COLO668 (cell line): ENCODE data around the gene TPSB2.
"Not testable (repeated sequence)": the region's sequence is repeated elsewhere in the genome, so short reads cannot be mapped to it uniquely, and the experiment has no call there.

Source experiments
- DNase-seq: peaks from one replicate; lab custom pipeline; 2025; ENCODE audit not compliant: unreplicated experiment; lab: John Stamatoyannopoulos, UW

Gene TPSB2

DNA sequence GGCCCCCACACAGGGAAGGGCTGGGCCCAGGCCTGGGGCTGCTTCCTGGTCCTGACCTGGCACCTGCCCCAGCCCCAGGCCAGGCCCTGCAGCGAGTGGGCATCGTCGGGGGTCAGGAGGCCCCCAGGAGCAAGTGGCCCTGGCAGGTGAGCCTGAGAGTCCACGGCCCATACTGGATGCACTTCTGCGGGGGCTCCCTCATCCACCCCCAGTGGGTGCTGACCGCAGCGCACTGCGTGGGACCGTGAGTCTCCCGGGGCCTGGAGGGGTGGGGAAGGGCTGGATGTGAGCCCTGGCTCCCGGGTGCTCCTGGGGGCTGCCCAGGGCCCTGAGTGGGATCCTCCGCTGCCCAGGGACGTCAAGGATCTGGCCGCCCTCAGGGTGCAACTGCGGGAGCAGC is 11.1 kb upstream of the TPSB2 start:
- not testable (repeated sequence) for DNase-seq

DNA sequence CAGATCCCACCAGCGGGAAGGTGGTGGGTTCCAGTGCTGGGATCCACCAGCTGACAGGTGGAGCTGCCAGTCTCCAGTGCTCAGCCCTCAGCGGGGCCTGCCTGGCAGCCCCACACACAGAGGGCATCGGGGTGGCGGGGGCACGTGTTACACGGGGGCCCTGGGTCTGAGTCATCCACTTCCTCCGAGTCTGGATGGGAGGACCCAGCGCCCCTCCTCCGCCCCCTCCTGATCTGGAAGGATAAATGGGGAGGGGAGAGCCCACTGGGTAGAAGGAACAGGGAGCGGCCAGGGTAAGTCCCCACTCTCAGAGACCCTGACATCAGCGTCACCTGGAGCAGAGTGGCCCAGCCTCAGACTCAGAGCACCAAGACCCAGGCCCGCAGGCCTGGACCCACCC is 10.5 kb upstream of the TPSB2 start, which contains the start of gene TPSAB1:
TSS of gene TPSAB1 (plus strand) at position 270 of the 400 bp plus-strand sequence. CDS start 234 bp downstream, outside the sequence.
- not testable (repeated sequence) for DNase-seq

- not testable (repeated sequence) for DNase-seq
These were observed 9.6 kb upstream of the TPSB2 start for GRCh38 chr16:1239575-1239974.

DNA sequence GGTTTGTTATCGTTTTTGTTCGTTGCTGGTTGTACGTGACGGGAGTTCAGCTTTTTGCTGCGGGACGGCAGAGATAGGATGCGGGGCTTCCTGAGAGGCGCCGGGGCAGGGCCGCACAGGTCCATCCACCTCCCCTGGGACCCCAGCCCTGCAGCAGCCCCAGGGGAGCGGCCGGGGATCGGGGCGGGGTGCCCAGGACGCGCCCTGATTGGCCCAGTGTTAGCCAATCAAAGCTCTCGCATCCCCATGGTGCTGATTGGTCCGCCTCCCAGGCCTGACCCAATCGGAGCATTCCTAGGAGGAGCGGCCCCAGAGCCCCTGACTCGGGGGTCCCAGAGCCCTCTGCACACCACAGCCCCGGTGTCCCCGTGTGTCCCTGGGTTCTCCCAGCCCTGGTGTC is 8.9 kb upstream of the TPSB2 start:
- DNase-seq: not testable (repeated sequence)

- DNase-seq: no peak
These were observed 8.0 kb upstream of the TPSB2 start for GRCh38 chr16:1237990-1238389.

DNA sequence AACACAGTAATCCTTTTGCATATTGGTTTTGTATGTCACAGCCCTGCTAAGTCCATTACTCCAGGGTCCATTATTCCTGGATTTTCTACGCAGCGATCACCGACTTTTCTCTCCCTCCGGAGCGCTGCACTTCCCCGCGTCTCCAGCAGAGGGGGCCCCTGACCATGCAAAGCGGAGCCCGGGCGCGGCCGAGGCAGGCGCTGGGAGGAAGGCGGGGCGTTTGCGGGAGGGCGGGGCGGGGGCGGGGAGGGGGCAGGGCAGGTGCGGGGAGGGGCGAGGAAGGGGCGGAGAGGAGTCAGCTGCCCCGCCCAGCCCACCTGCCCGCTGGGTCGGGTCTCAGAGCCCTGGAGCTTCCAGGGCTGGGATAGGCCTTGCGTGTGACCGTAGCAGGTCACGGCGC is 6.7 kb upstream of the TPSB2 start:
- not testable (repeated sequence) for DNase-seq

DNA sequence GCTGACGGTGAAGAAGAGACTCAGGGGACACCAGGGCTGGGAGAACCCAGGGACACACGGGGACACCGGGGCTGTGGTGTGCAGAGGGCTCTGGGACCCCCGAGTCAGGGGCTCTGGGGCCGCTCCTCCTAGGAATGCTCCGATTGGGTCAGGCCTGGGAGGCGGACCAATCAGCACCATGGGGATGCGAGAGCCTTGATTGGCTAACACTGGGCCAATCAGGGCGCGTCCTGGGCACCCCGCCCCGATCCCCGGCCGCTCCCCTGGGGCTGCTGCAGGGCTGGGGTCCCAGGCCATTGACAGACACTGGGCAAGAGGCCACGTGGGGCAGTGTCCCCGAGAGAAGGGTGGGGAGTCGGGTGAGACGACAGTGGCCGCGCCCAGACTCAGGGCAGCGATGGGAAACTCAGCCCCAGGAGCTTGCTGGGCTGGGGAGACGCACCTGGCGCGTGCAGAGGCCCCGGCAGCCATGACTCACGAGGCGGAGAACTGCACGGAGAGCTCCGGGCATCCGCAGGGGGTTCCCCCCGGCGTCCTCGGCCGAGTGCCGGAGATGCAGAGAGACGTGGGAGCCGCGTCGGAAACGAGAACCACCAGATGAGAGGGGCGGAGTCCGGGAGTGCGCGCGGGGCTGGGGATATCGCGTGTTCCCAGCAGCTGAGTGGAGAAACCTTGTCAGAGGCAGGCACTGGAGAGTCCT is 2.2 kb upstream of the TPSB2 start:
- not testable (repeated sequence) for DNase-seq

DNA sequence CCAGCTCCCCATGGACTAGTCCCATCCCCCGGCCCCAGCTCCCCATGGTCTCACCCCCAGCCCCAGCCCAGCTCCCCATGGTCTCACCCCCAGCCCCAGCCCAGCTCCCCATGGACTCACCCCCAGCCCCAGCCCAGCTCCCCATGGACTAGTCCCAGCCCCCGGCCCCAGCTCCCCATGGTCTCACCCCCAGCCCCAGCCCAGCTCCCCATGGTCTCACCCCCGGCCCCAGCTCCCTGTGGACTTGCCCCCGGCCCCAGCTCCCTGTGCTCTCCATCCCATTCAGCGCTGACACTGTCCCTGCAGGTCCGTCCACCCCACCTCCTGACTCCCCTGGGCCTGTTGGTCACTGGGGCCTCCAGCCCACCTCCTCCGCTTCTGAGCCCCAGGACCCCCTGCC is 1.3 kb upstream of the TPSB2 start:
- not testable (repeated sequence) for DNase-seq

DNA sequence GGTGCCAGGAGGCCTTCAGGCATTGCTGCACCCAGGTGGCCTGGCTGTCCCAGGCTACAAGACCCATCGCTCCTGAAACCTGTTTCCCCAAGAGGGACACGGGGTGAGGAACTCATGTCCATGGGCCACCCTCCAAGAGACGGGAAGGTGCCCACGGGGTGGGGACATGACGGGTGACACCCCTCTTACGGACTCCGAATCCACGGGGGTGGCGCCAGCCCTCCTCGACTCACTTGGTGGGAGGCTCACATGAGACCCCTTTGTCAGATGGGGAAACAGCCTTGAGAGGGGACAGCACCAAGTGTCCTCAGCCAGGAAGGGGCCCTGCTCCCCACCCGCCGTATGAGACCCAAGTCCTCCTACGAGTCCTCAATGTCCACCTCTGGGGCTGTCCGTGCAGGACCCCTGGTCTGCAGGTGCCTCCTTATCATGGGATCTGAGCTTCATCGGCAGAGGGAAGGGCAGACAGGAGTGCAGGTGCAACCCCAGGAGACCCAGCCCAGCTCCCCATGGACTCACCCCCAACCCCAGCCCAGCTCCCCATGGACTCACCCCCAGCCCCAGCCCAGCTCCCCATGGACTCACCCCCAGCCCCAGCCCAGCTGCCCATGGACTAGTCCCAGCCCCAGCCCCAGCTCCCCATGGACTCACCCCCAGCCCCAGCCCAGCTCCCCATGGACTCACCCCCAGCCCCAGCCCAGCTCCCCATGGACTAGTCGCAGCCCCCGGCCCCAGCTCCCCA is 658 bp upstream of the TPSB2 start:
- DNase-seq: not testable (repeated sequence)

- not testable (repeated sequence) for DNase-seq
These were observed 508 bp downstream of the TPSB2 start for GRCh38 chr16:1229476-1229875.

- not testable (repeated sequence) for DNase-seq
These were observed 1.8 kb downstream of the TPSB2 start for GRCh38 chr16:1228227-1228626.

DNA sequence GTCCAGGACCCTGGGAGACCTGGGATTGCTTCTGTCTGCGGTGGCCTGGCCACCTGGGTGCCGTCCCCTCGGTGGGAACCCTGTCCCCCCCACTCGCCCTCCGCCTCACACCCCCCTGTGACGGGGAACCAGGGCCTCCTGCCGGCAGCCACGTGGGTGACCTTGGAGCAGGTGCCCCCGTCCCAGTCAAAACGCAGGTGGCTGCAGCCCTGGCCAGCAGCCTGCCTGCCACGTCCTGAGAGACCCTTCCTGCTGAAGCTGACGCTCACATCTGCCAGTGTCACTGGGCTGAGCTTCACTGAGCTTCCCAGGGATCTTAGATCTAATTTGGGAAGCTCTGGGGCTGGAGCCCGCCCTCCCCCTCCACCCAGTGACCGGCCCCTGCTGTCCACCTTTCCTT is 3.3 kb downstream of the TPSB2 start:
- DNase-seq: not testable (repeated sequence)

- not testable (repeated sequence) for DNase-seq
These were observed 4.2 kb downstream of the TPSB2 start for GRCh38 chr16:1225728-1226311.

DNA sequence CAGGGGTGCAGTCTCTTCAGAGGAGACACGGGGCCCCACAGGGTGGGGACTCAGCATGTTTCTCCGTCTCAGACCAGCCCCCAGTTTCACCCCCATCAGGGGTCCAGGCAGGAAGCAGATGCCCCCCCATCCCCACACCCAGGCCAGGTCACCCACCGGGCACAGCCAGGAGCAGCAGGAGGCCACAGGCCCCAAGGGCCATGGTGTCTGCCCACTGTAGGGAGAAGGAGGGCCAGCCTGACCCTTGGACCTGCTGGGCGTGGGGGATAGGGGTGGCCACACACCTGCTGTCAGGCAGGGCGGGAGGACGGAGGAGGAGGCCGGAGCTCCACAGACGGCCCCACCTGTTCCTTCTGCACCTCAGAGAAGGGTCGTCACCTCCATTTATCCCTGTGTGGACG is 4.9 kb downstream of the TPSB2 start, which contains the start of gene TPSG1:
TSS of gene TPSG1 (minus strand) at position 218 of the 401 bp plus-strand sequence. CDS start at position 202, 16 bp downstream.
- DNase-seq: no peak

- no peak for DNase-seq
These were observed 5.4 kb downstream of the TPSB2 start for GRCh38 chr16:1224558-1224957.

DNA sequence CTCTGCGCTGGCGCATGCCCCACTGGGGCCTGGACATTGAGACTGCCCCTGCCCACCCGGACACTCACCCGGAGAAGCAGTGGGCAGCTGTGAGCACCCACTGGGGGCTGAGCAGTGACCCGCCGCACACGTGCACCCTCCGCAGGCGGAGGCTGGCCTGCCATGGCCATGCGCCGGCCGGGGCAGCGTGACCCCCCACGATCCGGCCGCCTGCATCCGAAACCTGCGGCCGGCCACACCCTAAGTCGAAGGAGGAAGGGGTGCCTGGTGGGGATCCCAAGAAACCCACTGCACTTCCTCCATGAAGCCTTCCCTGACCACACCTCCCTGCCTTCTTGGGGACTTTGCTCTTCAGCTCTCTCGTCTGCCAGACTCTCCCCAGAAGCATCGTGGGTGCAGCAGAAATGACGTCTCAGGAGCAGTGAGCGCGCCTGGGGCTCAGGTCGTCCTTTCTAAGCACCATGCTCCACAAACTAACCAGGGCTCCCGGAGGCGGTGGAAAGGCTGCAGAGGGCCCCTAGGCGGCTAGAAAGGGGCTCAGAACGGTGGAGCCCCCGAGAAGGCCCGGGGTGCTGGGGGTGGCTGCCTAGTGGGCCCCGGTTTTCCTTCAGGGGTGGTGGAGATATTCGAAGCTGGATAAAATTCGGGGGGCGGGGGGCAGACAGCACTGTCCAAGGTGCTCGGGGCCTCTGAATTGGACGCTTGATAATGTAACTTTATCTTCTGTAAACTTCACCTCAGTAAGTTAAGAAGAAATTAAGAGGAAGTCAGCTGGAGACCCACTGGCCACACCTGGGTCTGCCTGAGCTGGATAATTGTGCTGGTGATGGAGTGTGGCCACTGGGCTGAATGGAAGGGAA is 6.4 kb downstream of the TPSB2 start:
- no peak for DNase-seq

DNA sequence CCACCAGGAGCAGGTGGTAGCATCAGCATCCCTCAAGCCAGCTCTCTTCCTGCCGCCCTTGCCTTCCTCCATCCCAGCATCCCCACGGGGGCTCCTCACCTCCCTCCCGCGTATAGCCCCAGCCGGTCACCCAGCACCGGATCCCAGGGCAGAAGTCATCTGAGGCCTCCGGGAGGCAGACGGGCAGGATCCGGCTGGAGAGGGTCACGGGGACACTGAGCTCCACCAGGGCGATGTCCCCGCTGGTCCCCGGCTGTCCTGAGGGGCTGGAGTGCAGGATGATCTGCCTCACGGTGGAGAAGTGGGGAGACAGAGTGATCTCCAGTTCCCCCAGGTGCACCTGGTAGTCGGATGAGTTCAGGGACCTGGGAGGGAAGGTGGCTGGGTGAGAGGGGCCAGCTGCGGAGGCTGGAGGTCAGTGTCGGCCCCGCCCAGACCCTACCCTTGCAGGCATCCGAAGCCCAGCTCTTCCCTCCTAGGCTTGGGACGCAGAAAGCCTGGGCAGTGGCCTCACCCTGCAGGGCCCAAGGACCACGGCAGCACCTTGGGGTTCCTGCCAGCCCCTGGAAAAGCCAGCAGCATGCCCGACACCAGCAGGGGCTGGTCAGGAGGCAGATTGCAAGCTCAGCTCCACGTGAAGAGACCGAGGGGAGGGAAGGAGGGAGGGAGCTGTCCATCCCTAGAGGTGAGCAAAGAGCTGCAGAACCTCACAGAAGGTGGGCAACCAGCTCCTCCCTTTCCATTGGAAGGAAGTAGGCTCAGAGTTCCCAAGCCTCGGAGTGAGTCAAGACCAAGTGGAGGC is 7.2 kb downstream of the TPSB2 start:
- no peak for DNase-seq

- no peak for DNase-seq
These were observed 8.1 kb downstream of the TPSB2 start for GRCh38 chr16:1221628-1222552.
